HEK293T (cell line): ENCODE data around the gene ISCU.

Source experiments
- ARNT ChIP-seq: fragments of 450-650 bp; IDR thresholded peaks from 2 replicates; pipeline ENCODE4 v1.6.1; 2017; ENCODE audit warnings: mild to moderate bottlenecking
- BHLHE40 ChIP-seq: fragments of 450-650 bp; IDR thresholded peaks from 2 replicates; pipeline ENCODE4 v1.6.1; 2016; ENCODE audit warnings: mild to moderate bottlenecking, moderate library complexity, borderline replicate concordance
- CTBP1 ChIP-seq: fragments of 450-650 bp; IDR thresholded peaks from 2 replicates; pipeline ENCODE4 v1.6.1; 2016; ENCODE audit warnings: borderline replicate concordance
- ELF4 ChIP-seq: fragments of 450-650 bp; IDR thresholded peaks from 2 replicates; pipeline ENCODE4 v1.6.1; 2017; ENCODE audit warnings: antibody characterized with exemption
- FOXK2 ChIP-seq: fragments of 450-650 bp; IDR thresholded peaks from 2 replicates; pipeline ENCODE4 v1.6.1; 2016; ENCODE audit warnings: mild to moderate bottlenecking
- FOXM1 ChIP-seq: fragments of 450-650 bp; IDR thresholded peaks from 2 replicates; pipeline ENCODE4 v1.6.1; 2017; ENCODE audit warnings: mild to moderate bottlenecking, borderline replicate concordance
- L3MBTL2 ChIP-seq: fragments of 450-650 bp; conservative IDR thresholded peaks from 2 replicates; pipeline ENCODE4 v1.6.1; 2016; ENCODE audit warnings: mild to moderate bottlenecking
- NFRKB ChIP-seq: fragments of 450-650 bp; IDR thresholded peaks from 2 replicates; pipeline ENCODE4 v1.6.1; 2016; ENCODE audit warnings: mild to moderate bottlenecking, moderate library complexity
- PKNOX1 ChIP-seq: fragments of 450-650 bp; IDR thresholded peaks from 2 replicates; pipeline ENCODE4 v1.6.1; 2016
- SP1 ChIP-seq: fragments of 450-650 bp; IDR thresholded peaks from 2 replicates; pipeline ENCODE4 v1.6.1; 2017
- TARDBP ChIP-seq: fragments of 450-650 bp; IDR thresholded peaks from 2 replicates; pipeline ENCODE4 v1.6.1; 2016

DNA sequence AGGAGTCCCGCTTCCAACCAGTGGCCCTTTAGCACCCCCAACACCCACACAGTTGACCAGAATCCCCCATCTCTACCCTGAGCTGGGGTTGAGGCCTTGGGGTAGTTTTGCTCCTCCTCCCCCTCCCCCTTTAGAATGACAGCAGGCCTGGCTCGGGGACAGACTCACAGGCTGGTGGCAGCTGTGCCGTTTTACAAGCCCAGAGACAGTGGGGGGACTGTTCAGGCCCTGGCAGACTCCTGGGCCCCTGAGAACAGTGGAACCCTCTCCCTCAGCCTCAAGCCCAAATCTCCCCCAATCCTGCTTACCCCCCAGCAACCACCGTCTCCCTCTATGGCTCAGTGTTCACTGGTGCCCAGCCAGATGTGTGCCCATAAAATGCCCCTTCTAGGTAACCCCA lies 25.4 kb downstream of the ISCU start:
- no peak for TF ChIP-seq NFRKB
- TF ChIP-seq L3MBTL2: no peak
- TF ChIP-seq PKNOX1: no peak
- no peak for TF ChIP-seq BHLHE40
- TF ChIP-seq FOXM1: no peak
- no peak for TF ChIP-seq TARDBP
- no peak for TF ChIP-seq ARNT
- no peak for TF ChIP-seq SP1
- no peak for TF ChIP-seq CTBP1
- no peak for TF ChIP-seq FOXK2
- no peak for TF ChIP-seq ELF4
